Liver (tissue), 9 donors: Measurements from ENCODE around the gene GRID1. TPM values are rescaled to one million over a fixed set of nuclear protein-coding genes. Genes with fewer than 3 reads are reported as not detected.

Source experiments
- DNase-seq: peaks from one replicate; pipeline ENCODE4 v3.0.0-alpha.2; 2017; ENCODE audit warnings: low spot score
- H3K27ac ChIP-seq, 2 donors: one replicate each; pipeline ENCODE4 v1.7.0; 2013; ENCODE audit warnings: inconsistent platforms in 2 of 2, low read length in 2 of 2, control low read depth in 1 of 2, low read depth in 1 of 2, mild to moderate bottlenecking in 1 of 2
- H3K27me3 ChIP-seq, 4 donors: one replicate each; pipeline versions ENCODE4 v1.6.1 to v1.7.0; 2013; ENCODE audit warnings: low read length in 3 of 4, inconsistent platforms in 1 of 4, mild to moderate bottlenecking in 1 of 4, moderate library complexity in 1 of 4; ENCODE audit not compliant: control insufficient read depth in 4 of 4, insufficient read depth in 4 of 4
- H3K36me3 ChIP-seq, 4 donors: one replicate each; pipeline versions ENCODE4 v1.6.1 to v1.7.0; 2013; ENCODE audit warnings: low read length in 3 of 4, mild to moderate bottlenecking in 3 of 4, low read depth in 1 of 4, moderate library complexity in 1 of 4; ENCODE audit not compliant: control insufficient read depth in 4 of 4, insufficient read depth in 3 of 4
- H3K4me1 ChIP-seq, 4 donors: one replicate each; pipeline versions ENCODE4 v1.6.1 to v1.7.0; 2013; ENCODE audit warnings: low read length in 3 of 4, mild to moderate bottlenecking in 3 of 4, moderate library complexity in 1 of 4; ENCODE audit not compliant: control insufficient read depth in 4 of 4, insufficient read depth in 4 of 4
- H3K4me3 ChIP-seq, 3 donors: one replicate each; pipeline versions ENCODE4 v1.6.1 to v1.7.0; 2013; ENCODE audit warnings: low read length in 3 of 3, control low read depth in 1 of 3, low read depth in 1 of 3, mild to moderate bottlenecking in 1 of 3
- H3K9ac ChIP-seq, 2 donors: one replicate each; pipeline ENCODE4 v1.7.0; 2013; ENCODE audit warnings: low read length in 2 of 2, mild to moderate bottlenecking in 2 of 2, moderate library complexity in 2 of 2, control low read depth in 1 of 2, low read depth in 1 of 2
- H3K9me3 ChIP-seq, 4 donors: one replicate each; pipeline versions ENCODE4 v1.6.1 to v1.7.0; 2013; ENCODE audit warnings: low read length in 3 of 4; ENCODE audit not compliant: control insufficient read depth in 4 of 4
- ATF3 ChIP-seq: IDR thresholded peaks from 2 replicates; pipeline ENCODE4 v1.6.1; 2016; ENCODE audit warnings: antibody characterized with exemption
- CTCF ChIP-seq: fragments of 150-350 bp; IDR thresholded peaks from 2 replicates; pipeline ENCODE4 v1.5.1; 2017; ENCODE audit warnings: improper control_type of control experiment, low read depth, low read length; ENCODE audit not compliant: missing input control
- EGR1 ChIP-seq, 2 donors: IDR thresholded peaks; 2 replicates each; pipeline ENCODE4 v1.6.1; 2016 to 2018; ENCODE audit warnings: antibody characterized with exemption in 2 of 2, low read depth in 2 of 2
- FOXA1 ChIP-seq: IDR thresholded peaks from 2 replicates; pipeline ENCODE4 v1.6.1; 2016; ENCODE audit warnings: antibody characterized with exemption
- FOXA2 ChIP-seq: IDR thresholded peaks from 2 replicates; pipeline ENCODE4 v1.6.1; 2016; ENCODE audit warnings: antibody characterized with exemption
- GABPA ChIP-seq, 2 donors: IDR thresholded peaks in 1 of 2; conservative IDR thresholded peaks in 1 of 2; 2 replicates each; pipeline ENCODE4 v1.6.1; 2016; ENCODE audit warnings: antibody characterized with exemption in 2 of 2, mild to moderate bottlenecking in 1 of 2, moderate library complexity in 1 of 2
- HNF4A ChIP-seq, 2 donors: conservative IDR thresholded peaks; 2 replicates each; pipeline ENCODE4 v1.6.1; 2016; ENCODE audit warnings: antibody characterized with exemption in 2 of 2, mild to moderate bottlenecking in 2 of 2
- HNF4G ChIP-seq: IDR thresholded peaks from 2 replicates; pipeline ENCODE4 v1.6.1; 2016; ENCODE audit warnings: antibody characterized with exemption
- JUND ChIP-seq, 2 donors: IDR thresholded peaks; 2 replicates each; pipeline ENCODE4 v1.6.1; 2016; ENCODE audit warnings: antibody characterized with exemption in 2 of 2
- NR2F2 ChIP-seq: IDR thresholded peaks from 2 replicates; pipeline ENCODE4 v1.6.1; 2016; ENCODE audit warnings: antibody characterized with exemption
- RAD21 ChIP-seq, 2 donors: IDR thresholded peaks; 2 replicates each; pipeline ENCODE4 v1.6.1; 2016; ENCODE audit warnings: antibody characterized with exemption in 2 of 2, mild to moderate bottlenecking in 2 of 2
- RXRA ChIP-seq, 2 donors: IDR thresholded peaks; 2 replicates each; pipeline ENCODE4 v1.6.1; 2017 to 2018; ENCODE audit warnings: antibody characterized with exemption in 2 of 2, mild to moderate bottlenecking in 1 of 2
- SP1 ChIP-seq: IDR thresholded peaks from 2 replicates; pipeline ENCODE4 v1.6.1; 2018; ENCODE audit warnings: antibody characterized with exemption, mild to moderate bottlenecking
- TAF1 ChIP-seq: conservative IDR thresholded peaks from 2 replicates; pipeline ENCODE4 v1.6.1; 2016; ENCODE audit warnings: antibody characterized with exemption, mild to moderate bottlenecking
- YY1 ChIP-seq: IDR thresholded peaks from 2 replicates; pipeline ENCODE4 v1.6.1; 2016; ENCODE audit warnings: antibody characterized with exemption, mild to moderate bottlenecking
- WGBS: extraction: QIAGEN DNeasy Blood & Tissue Kit; methylation state at CpG from one replicate; pipeline ENCODE4 v1.1.7; 2013; 5-methylcytosine and 5-hydroxymethylcytosine counted together
- polyA plus RNA-seq, 2 donors: library from polyadenylated mRNA; stranded (reverse) in 1 of 2; unstranded in 1 of 2; fragments of 200-250 nt in 1 of 2; fragments of >200 nt in 1 of 2; fragmentation: Nextera tagmentation in 1 of 2; extraction: Ambion mirVana in 1 of 2; gene quantifications; one replicate each; pipeline versions ENCODE4 v1.2.1 to v1.2.3, GENCODE V29; 2013 to 2015
- total RNA-seq, 2 donors: library from RNA; depleted of rRNA; stranded (reverse); fragments of >200 nt; gene quantifications; one replicate each; pipeline ENCODE4 v1.2.3, GENCODE V29; 2014
- TF ChIP-seq, protein P1 (sequence below): IDR thresholded peaks from 2 replicates; pipeline ENCODE4 v1.6.1; 2016; ENCODE audit warnings: antibody characterized with exemption, mild to moderate bottlenecking
- TF ChIP-seq, protein P2 (sequence below): IDR thresholded peaks from 2 replicates; pipeline ENCODE4 v1.6.1; 2016; ENCODE audit warnings: antibody characterized with exemption
- TF ChIP-seq, protein P3 (sequence below): IDR thresholded peaks from 2 replicates; pipeline ENCODE4 v1.6.1; 2016; ENCODE audit warnings: antibody characterized with exemption
- donor health status: healthy.
- donor health status: healthy.
- donor health status: healthy.
- donor health status: healthy.
- donor health status: healthy.

GRID1 gene
- total and polyA plus RNA-seq, 4 donors = 0.09 to 0.17 (median 0.14) TPM; not detected in 1

GRCh38 chr10:85581371-85581770 lies 785.2 kb downstream of the GRID1 start:
- no peak overlapping the region for H3K27ac ChIP-seq
- H3K27me3 ChIP-seq = peaks cover 0 to 2% (median 0%) of the 10 kb centered on the region in 4 donors
- TF ChIP-seq NR2F2 = no peak
- TF ChIP-seq HNF4A (conservative IDR thresholded peaks at IDR 0.05) = no peak
- TF ChIP-seq, protein P1, sequence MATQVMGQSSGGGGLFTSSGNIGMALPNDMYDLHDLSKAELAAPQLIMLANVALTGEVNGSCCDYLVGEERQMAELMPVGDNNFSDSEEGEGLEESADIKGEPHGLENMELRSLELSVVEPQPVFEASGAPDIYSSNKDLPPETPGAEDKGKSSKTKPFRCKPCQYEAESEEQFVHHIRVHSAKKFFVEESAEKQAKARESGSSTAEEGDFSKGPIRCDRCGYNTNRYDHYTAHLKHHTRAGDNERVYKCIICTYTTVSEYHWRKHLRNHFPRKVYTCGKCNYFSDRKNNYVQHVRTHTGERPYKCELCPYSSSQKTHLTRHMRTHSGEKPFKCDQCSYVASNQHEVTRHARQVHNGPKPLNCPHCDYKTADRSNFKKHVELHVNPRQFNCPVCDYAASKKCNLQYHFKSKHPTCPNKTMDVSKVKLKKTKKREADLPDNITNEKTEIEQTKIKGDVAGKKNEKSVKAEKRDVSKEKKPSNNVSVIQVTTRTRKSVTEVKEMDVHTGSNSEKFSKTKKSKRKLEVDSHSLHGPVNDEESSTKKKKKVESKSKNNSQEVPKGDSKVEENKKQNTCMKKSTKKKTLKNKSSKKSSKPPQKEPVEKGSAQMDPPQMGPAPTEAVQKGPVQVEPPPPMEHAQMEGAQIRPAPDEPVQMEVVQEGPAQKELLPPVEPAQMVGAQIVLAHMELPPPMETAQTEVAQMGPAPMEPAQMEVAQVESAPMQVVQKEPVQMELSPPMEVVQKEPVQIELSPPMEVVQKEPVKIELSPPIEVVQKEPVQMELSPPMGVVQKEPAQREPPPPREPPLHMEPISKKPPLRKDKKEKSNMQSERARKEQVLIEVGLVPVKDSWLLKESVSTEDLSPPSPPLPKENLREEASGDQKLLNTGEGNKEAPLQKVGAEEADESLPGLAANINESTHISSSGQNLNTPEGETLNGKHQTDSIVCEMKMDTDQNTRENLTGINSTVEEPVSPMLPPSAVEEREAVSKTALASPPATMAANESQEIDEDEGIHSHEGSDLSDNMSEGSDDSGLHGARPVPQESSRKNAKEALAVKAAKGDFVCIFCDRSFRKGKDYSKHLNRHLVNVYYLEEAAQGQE = no peak
- TF ChIP-seq JUND (IDR thresholded peaks at IDR 0.05) = no peak
- no peak for TF ChIP-seq FOXA1
- TF ChIP-seq, protein P2, sequence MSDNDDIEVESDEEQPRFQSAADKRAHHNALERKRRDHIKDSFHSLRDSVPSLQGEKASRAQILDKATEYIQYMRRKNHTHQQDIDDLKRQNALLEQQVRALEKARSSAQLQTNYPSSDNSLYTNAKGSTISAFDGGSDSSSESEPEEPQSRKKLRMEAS = no peak
- TF ChIP-seq, protein P3, sequence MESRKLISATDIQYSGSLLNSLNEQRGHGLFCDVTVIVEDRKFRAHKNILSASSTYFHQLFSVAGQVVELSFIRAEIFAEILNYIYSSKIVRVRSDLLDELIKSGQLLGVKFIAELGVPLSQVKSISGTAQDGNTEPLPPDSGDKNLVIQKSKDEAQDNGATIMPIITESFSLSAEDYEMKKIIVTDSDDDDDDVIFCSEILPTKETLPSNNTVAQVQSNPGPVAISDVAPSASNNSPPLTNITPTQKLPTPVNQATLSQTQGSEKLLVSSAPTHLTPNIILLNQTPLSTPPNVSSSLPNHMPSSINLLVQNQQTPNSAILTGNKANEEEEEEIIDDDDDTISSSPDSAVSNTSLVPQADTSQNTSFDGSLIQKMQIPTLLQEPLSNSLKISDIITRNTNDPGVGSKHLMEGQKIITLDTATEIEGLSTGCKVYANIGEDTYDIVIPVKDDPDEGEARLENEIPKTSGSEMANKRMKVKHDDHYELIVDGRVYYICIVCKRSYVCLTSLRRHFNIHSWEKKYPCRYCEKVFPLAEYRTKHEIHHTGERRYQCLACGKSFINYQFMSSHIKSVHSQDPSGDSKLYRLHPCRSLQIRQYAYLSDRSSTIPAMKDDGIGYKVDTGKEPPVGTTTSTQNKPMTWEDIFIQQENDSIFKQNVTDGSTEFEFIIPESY = no peak
- TF ChIP-seq RAD21 (IDR thresholded peaks at IDR 0.05) = no peak
- no peak for TF ChIP-seq FOXA2
- TF ChIP-seq TAF1 = no peak
- TF ChIP-seq EGR1 (IDR thresholded peaks at IDR 0.05; ENCODE audit: low read depth in 2 of 2) = no peak
- TF ChIP-seq GABPA (IDR thresholded peaks at IDR 0.05 in 1 of 2, conservative IDR thresholded peaks at IDR 0.05 in 1 of 2) = no peak
- no peak for TF ChIP-seq ATF3
- TF ChIP-seq RXRA (IDR thresholded peaks at IDR 0.05) = no peak
- no peak for TF ChIP-seq HNF4G
- TF ChIP-seq YY1 = no peak
- TF ChIP-seq CTCF = no peak
- TF ChIP-seq SP1 = no peak
- no peaks in the 10 kb centered on the region for H3K36me3 ChIP-seq
- no peaks in the 10 kb centered on the region for H3K9me3 ChIP-seq
- no peaks in the 10 kb centered on the region for H3K4me1 ChIP-seq
- whole genome bisulfite sequencing = 87% methylated on average over 3 of the region's 3 CpGs
- DNase-seq = no peak
- no peak overlapping the region for H3K9ac ChIP-seq
- no peak overlapping the region for H3K4me3 ChIP-seq
